HG02678 (cell line): ENCODE data around the gene EDAR.

ENCODE experiments used
- ATAC-seq: cut with Tn5 transposase; IDR thresholded peaks from one replicate; pipeline ENCODE4 v1.9.1; 2021; ENCODE audit warnings: mild to moderate bottlenecking, moderate library complexity; ENCODE audit not compliant: unreplicated experiment

EDAR gene

DNA sequence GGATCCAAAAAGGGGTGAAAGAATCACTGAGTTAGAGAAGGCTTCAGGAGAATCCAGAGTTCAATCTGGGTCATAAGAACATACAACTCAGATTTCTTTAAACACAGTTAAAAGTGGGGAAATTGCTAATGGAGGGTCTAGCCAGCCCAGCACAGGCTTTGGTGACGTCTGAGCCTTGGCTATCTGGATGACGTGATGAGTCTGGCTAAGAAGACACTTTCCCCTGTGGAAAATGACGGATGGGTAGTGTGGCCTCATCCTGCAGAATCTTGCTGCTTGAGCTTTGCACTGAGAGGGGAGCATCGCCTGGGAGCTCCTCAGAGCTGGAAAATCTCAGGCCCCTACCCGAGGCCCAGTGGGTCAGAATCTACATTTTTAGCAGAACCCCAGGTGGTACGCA is 19.2 kb downstream of the EDAR start:
- no peak for ATAC-seq

DNA sequence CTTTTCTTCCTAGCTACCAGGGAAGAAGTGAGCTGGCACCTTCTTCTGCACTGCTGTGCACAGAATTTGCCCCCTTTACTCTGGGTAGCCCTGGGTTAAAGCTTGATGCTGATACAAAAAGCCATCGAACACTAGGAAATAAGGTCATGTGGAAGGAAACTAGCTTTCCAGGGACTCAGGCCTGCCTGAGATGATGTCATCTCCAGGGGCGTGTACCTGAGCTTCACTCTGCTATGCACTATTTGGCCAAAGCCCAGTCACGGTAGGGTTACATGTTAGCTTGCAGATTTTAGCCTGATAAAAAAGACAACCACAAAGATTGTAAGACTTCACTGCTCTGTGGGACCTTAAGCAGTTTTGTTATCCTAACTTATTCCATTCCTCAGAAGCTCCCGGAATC is 20.4 kb downstream of the EDAR start:
- no peak for ATAC-seq

DNA sequence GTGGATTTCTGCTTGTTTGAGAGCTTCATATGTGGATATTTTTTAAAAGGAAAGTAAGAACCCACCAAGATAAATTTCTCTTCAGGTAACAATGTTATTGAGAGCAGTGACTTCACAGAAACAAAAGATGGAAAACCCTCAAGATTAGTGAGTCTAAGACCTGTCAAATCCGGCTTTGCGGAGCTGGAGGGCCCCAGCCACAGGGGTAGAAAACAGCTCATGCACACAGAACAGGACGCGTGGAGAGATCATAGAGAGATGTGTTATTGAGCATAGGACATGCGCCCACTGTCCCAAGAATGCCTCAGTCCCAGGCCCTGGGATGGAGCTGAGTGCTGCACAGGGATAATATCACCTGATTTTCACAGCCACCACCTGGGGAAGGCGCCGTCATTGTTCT is 21.3 kb downstream of the EDAR start:
- no peak for ATAC-seq

DNA sequence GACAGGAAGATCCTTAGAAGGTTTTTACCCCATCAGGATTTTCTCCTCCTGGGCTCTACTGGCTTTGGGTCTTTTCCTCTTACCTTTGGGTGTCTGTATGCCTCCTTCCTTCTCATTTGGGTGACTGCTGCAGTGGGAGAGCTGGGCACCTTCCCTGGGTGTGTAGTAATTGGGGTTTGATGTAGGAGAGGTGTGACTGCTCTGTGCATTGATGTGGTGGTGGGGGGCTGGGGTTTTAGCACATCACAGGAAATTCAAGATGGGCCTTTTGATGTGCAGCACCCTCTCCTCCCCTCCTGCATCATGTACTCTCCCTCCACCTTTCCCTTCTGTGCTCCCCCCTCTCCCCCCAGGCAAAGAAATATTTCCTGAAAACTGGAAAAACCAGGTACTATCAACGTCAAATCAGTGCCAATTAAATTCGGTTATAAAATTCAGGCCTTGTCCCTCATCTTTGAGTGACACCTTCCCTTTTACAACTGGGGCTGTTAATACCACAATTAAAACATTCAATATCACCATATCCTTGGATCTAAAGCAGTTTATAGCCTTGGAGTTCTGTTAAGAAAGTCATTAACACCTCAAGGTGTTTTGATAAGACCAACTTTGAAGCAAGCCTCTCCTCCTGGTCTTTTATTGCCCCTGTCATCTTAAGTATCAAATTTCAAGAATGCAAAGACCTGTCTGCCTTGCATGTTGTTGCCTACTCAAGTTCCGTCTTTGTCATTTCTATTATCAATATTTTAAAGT is 23.3 kb downstream of the EDAR start:
- ATAC-seq = no peak

DNA sequence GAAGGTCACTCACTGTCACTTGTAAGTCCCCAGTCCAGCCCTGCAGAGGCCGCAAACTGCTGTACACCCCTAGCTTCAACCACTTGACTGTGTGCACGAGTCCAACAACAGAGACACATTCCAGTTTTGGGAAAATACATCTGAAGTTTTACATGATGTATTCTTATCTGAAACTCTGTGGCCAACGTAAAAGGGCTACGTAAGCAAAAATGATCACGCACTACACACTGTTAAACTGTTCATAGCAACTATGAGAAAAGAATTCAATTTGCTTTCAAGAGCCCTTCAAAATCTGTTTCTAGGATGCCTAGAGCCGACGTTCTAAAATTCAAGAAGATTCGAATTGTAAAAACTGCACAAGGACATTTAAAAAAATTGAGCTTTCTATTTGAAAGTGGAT is 26.0 kb downstream of the EDAR start:
- ATAC-seq = no peak

DNA sequence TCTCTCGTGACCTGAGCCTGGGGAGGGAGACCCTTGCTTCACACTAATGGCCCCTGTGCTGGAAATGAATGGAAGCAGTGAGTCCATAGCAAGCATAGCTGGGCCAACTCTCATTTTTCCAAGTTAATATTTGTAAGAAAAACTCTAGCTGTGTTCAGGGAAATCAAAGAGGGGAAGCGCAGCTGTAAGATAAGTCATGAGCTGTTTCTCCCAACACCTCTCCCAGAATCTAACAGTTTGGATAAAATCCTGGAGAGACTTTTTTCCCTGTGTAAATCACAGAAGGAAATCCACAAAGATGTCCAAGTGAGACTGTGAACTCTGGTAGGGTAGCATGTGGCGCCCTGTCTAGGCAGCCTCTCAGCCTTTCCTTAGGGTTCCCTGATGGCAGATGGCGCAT is 27.2 kb downstream of the EDAR start:
- no peak for ATAC-seq

DNA sequence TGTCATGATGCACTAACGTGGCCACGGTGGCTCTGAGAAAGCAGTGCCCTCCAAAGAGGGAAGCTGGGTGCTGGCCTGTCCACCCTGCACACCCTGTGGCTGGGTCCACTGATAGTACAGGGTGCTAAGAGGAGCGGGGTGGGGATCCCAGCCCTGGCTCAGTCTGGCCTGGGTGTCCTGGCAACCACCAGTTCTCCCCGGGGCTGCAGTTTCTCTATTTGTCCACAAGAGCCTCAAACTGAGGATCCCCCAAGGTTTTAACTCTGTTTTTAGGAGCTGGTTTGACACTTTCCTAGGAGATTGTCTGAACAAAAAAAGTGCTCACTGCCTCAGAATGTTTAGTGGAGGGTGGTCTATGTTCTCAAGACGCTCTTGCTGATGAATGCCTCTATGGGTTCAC is 29.0 kb downstream of the EDAR start:
- no peak for ATAC-seq

DNA sequence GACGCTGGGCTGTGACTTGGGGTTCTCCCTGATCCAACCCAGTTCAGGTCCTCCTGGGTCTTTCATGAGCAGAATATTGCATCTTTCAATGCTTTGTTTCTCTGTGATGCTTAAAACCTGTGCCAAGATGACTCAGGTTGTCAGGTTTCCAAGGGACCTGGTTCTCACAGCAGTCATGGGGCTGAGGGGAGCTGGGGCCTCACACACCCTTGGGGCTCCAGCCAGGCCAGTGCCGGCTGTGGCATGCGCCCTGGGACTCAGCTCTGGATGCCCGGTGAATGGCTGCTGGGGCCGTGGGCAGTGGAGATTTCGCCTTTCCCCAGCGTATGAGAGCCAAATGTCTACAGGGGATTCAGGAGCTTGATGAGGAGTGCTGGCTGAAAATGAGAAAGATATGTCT is 29.6 kb downstream of the EDAR start:
- no peak for ATAC-seq

DNA sequence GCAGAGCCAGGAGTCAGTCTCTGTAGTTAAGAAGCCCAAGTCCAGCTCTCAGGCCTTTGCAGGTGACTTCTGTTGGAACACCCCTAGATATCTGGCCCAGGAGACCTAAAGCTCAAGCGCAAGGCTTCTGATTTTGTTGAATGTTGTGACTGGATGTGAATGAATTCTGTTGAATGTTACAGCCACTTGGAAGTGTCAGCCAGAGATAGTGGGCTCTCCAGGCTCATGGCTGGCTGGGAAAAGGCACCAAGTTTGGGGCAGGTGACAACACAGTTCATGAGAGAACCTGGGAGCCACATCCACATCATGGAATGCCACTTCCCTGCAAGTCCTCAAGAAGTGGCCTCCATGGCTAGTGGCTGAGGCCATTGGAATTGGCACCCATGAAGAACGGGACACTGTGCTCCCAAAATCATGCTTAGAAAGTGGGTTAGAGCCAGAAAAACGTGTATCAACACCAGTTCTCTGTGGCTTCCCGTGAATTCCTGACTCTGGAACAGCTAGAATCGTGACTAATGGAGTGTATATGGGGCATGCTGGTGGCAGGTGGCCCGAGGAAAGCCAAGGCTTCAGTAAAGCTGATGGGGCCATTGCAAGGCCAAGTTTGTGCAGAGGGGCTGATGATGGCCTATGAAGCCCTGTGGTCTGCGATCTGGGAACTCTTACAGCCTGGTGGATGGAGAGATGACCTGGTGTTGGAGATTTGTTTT is 30.2 kb downstream of the EDAR start:
- no peak for ATAC-seq

DNA sequence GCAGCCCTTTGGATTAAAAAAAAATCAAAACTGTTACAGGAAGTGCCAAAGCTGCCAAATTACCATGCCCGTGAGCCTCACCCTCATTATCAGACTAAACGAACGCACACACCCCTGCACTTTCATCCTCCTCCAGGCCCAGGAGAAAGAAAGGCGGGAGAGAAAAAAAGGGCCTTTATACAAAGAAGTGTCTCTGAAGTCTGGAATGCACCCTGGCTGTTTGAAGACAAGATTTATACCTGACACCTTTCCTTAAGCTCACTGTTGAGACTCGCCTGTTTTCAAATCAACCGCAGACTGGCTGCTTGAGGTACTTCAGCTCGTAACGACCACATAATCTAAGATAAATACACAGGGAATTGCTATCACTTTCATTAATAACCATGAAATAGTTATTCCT is 31.0 kb downstream of the EDAR start:
- ATAC-seq = no peak

DNA sequence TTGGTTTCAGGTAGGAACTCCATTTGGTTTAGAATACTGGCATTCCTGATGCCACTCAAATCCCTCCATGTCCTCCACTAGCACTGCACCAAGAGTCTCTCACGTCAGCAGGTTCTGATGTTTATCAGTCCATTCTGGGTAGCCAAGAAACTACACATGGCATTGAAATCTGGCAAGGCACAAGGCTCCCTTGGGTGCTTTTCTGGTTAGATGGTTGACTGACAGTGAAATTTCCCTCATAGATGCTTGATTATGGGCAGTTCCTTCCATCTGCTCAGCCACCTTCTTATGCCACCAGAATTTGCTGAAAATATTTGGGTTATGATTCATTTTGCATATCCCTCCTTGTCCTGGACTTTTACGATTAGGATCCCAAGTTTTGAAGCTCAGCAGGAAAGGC is 32.6 kb downstream of the EDAR start:
- no peak for ATAC-seq

DNA sequence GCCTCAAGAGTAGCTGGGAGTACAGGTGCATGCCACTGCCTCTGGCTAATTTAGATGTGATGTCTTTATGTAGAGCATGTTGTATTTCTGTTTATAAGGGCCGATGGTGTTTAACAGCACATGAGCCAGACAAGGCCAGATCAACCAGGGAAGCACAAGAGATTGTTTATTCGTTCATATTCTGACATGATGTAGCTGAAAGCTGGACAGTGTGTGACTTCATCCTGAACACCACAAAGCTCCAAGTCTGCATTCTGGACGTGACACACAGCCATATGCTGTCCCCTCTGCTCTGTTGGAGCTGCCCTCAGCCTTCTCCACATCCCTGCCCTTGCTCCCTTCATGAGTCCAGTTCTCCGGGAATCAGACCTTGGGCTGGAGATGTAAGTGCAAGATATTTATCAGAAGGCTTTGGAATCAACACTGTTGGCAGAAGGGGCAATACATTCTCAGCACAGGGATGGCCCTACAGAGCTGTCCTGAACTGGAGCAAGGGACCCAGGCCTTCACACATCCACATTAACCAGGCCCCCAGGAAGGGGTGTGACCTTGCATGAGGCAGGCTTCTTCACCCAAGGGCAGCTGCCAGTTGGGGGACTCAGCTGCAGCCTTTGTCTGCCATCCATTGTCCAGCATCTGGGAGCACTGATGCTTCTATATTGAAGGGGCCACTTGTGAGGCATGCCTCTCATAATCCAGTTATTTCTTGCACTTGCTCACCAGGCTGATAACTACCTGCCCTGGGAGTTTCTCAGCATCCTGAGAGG is 38.5 kb downstream of the EDAR start:
- no peak for ATAC-seq

DNA sequence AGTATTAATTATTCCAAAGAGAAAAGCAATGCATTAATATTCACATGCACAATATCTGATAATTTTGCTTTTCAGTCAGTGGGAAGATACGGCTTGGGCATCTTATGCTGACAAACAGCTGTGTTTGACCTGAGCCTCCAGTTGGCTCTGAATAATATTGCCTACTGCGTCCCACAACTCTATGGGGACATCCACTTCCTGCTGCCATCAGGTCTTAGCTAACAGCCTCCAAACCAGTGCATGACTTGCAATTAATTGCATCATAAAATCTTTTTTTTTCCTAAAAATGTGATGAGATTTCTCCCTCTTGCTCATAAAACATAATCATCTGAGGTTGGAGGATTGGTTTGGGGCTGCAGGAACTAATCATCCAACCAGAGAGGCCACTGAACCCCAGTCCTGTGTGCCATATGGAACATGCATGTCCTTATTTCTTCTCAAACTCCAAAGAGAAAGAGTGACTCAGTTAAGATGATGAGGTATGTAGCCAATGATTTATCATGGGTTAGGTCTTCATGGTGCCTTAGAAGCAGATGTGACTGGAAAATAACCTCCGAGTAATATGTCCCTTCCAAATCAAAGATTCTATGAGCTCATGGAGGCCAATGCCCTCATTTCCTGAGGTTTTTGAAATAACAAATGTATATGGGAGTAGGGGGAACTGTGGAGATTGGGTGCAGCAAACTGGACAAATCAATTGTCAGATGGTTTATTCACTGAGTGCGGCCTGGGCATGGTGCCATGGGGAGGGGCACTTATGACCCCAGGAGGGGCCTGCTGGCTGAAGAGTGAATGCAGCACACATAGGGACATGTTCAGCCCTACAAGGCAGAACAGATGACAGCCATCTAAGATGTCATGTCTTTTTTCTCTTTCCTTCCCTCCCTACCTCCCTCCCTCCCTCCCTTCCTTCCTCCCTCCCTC is 39.4 kb downstream of the EDAR start:
- ATAC-seq = no peak

DNA sequence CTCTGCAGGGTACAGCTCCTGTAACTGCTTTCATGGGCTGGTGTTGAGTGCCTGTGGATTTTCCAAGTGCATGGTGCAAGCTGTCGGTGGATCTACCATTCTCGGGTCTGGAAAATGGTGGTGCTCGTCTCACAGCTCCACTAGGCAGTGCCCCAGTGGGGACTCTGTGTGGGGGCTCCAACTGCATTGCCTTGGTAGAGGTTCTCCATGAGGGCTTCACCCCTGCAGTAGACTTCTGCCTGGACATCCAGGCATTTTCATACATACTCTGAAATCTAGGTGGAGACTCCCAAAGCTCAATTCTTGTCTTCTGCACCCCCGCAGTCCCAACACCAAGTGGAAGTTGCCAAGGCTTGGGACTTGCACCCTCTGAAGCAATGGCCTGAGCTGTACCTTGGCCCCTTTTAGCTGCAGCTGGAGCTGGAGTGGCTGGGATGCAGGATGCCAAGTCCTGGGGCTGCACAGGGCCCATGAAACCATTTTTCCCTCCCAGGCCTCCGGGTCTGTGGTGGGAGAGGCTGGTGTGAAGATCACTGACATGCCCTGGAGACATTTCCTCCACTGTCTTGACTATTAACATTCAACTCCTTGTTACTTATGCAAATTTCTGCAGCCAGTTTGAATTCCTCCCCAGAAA is 41.6 kb downstream of the EDAR start:
- ATAC-seq = no peak

DNA sequence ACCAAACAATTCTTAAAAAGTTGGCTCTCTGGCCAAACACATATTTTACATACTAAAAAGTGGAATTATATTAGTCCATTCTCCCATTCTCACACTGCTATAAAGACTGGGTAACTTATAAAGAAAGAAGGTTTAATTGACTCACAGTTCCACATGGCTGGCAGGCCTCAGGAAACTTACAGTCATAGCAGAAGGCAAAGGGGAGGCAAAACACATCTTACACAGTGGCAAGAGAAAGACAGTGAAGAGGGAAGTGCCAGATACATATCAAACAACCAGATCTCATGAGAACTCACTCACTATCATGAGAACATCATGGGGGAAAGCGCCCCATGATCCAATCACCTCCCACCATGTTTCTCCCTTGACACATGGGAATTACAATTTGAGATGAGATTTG is 42.6 kb downstream of the EDAR start:
- no peak for ATAC-seq

DNA sequence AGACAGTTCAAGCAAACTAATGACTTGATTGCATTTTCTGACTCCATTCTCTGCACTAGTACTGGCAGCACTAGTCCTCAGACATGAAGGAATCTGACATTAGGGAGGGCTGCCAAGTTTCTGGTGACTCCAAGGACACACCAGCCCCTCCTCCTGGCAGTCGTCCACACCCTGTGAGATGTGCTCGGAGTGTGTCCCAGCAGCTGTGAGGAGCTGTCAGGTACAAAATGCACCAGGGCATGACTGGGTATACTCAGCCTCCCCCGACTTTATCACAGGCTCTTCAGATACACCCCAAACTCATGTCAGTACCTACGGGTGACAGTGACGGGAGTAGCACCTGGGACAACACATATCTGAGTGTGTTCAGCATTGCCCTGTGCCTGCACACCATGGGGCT is 43.1 kb downstream of the EDAR start:
- ATAC-seq = no peak

DNA sequence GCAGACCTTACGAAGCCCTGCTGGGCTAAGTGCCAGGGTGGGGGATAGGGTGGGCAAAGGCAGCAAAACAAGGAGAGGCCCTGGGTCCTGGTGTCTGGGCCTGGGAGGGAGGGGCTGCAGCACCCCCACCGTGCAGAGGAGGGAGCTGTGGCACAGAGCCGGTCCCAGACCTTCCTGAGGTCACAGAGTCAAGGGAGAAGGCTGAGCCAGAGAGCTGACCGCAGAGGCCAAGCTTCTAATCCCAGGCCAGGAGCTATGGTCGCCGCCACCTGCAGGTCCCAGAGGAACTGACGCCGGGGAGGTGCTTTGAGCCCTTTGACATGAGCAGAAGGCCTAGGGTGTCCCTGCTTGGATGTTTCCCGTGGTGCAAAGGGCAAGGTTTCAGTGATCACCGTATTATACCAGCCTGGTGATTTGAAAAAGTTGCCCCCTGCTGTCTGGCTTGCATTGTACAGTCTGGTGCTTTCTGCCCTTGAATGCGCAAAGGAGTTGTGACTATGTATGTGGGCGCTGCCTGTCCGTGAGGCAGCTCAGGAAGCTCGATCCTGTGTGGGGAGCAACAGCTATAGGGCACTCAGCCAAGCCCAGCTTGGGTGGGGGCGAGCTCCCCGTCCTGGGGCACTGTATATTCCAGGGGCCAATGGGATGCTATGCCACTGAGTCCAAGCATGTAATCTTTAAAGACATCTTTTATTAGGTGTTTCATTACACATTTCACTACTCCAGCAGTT is 44.3 kb downstream of the EDAR start:
- no peak for ATAC-seq

DNA sequence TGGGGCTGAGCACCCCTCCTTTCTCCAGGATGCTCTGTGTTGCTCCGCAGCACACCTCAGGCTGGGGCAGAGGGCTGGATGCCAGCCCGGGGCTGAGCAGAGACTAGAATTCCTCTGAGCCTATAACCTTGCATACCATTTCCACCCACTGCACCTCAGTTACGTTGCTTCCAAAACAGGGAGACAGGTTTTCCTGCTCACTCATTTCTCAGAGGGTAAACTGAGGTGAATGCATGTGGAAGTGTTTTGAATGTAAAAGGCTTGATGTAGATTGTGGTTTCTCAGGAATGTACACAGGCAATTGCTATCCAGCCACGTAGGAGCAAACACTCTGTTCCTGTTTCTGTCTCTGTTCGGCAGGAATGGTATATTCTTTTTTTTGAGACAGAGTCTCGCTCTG is 45.3 kb downstream of the EDAR start:
- no peak for ATAC-seq

DNA sequence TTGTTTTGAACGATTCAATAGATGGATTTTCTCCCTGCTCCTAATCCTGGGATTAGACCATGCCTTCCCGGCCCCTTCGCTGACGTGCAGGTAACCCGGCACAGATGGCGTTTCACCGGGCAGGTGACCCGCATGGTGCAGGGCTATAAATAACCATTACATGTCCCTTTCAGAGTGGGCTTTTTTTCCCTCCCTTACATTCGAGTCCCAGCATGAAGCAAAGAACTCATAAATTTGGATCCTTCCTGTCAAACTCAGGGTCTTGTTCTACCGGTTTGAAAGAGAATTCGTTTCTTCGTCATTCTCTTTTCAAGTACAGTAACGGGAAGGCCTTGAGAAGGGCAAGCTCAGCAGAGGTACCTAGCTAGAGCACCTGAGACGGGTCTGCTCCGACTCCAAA is 46.1 kb downstream of the EDAR start:
- no peak for ATAC-seq
